Common myeloid progenitor, CD34-positive (primary cell): ENCODE measurements around the gene ADK.

Source experiments
- CTCF ChIA-PET: fragments of 350-600 bp; sonication (Branson Sonifier 250); formaldehyde crosslinking; loops from one replicate; lab custom pipeline; 2021; ENCODE audit warnings: antibody characterized with exemption; lab: Charles Lee
- POLR2A ChIA-PET: fragments of 350-600 bp; sonication (Branson Sonifier 250); formaldehyde crosslinking; loops from one replicate; lab custom pipeline; 2021; ENCODE audit warnings: antibody characterized with exemption; lab: Charles Lee
- DNase-seq, 3 donors: peaks; one replicate each; pipeline versions ENCODE4 v3.0.0 to v3.0.0-alpha.2; 2013
- H3K27ac ChIP-seq, 2 experiments: 1 replicate in 1 of 2; 2 replicates in 1 of 2; pipeline ENCODE4 v1.7.0; 2013; ENCODE audit warnings: inconsistent platforms in 2 of 2, low read length in 2 of 2, mild to moderate bottlenecking in 2 of 2, low read depth in 1 of 2, moderate library complexity in 1 of 2; ENCODE audit not compliant: severe bottlenecking in 2 of 2, insufficient read depth in 1 of 2, poor library complexity in 1 of 2
- H3K27me3 ChIP-seq, 5 experiments: replicated peaks in 2 of 5; 1 replicate in 3 of 5; 2 replicates in 2 of 5; pipeline versions ENCODE4 v1.6.1 to v1.7.0; 2013; ENCODE audit warnings: low read length in 4 of 5, mild to moderate bottlenecking in 2 of 5, moderate library complexity in 2 of 5, inconsistent platforms in 1 of 5; ENCODE audit not compliant: insufficient read depth in 5 of 5, control insufficient read depth in 4 of 5
- H3K36me3 ChIP-seq, 4 experiments: 1 replicate in 2 of 4; 2 replicates in 2 of 4; pipeline versions ENCODE4 v1.6.1 to v1.7.0; 2013; ENCODE audit warnings: low read length in 3 of 4, control low read depth in 1 of 4, mild to moderate bottlenecking in 1 of 4; ENCODE audit not compliant: control insufficient read depth in 4 of 4, insufficient read depth in 4 of 4
- H3K4me1 ChIP-seq, 4 experiments: 1 replicate in 3 of 4; 2 replicates in 1 of 4; pipeline versions ENCODE4 v1.6.1 to v1.7.1; 2013; ENCODE audit warnings: low read length in 3 of 4, mild to moderate bottlenecking in 3 of 4, control low read depth in 1 of 4, inconsistent platforms in 1 of 4, moderate library complexity in 1 of 4; ENCODE audit not compliant: control insufficient read depth in 4 of 4, insufficient read depth in 4 of 4; ENCODE audit errors: control extremely low read depth in 1 of 4
- H3K4me3 ChIP-seq, 7 experiments: 1 replicate in 4 of 7; 2 replicates in 3 of 7; pipeline versions ENCODE4 v1.5.1 to v1.7.0; 2013; ENCODE audit warnings: mild to moderate bottlenecking in 7 of 7, low read length in 6 of 7, moderate library complexity in 6 of 7, inconsistent platforms in 2 of 7, low read depth in 2 of 7, control low read depth in 1 of 7; ENCODE audit not compliant: insufficient read depth in 4 of 7, control insufficient read depth in 1 of 7; ENCODE audit errors: extremely low read depth in 1 of 7
- H3K9me3 ChIP-seq, 5 experiments: 1 replicate in 4 of 5; 2 replicates in 1 of 5; pipeline versions ENCODE4 v1.6.1 to v1.7.1; 2013; ENCODE audit warnings: low read length in 4 of 5, mild to moderate bottlenecking in 2 of 5, inconsistent platforms in 1 of 5, low read depth in 1 of 5, moderate library complexity in 1 of 5; ENCODE audit not compliant: control insufficient read depth in 4 of 5, insufficient read depth in 2 of 5; ENCODE audit errors: control extremely low read depth in 1 of 5
- WGBS: methylation state at CpG from one replicate; pipeline ENCODE4 v1.1.5; 2013; ENCODE audit not compliant: insufficient coverage; 5-methylcytosine and 5-hydroxymethylcytosine counted together

ADK gene

GRCh38 chr10:74510594-74510993, 359.6 kb downstream of the ADK start:
- Histone ChIP-seq H3K4me1 (no peaks in the 10 kb centered on the region), H3K27me3 (no peaks in the 10 kb centered on the region), H3K4me3 (no peak overlapping the region), H3K36me3 (peaks cover 3 to 22% (median 12%) of the 10 kb centered on the region in 4 experiments), H3K27ac (no peak overlapping the region), H3K9me3 (peaks cover 6 to 43% (median 14%) of the 10 kb centered on the region in 5 experiments)
- 92% methylated on average over 3 of the region's 3 CpGs for WGBS
- POLR2A ChIA-PET = no interaction called here
- DNase-seq = no peak
- CTCF ChIA-PET = no interaction called here

- no peaks in the 10 kb centered on the region for H3K4me1 ChIP-seq
- ChIA-PET POLR2A (no interaction called here), CTCF (no interaction called here)
- H3K27ac ChIP-seq = no peak overlapping the region
- peaks cover 3 to 22% (median 11%) of the 10 kb centered on the region in 4 experiments for H3K36me3 ChIP-seq
- H3K4me3 ChIP-seq = no peak overlapping the region
- DNase-seq = no peak
- H3K27me3 ChIP-seq = no peaks in the 10 kb centered on the region
- peaks cover 9 to 45% (median 13%) of the 10 kb centered on the region in 5 experiments for H3K9me3 ChIP-seq
Observed at GRCh38 chr10:74511051-74511450, 360.0 kb downstream of the ADK start.

- Histone ChIP-seq H3K36me3 (peaks cover 0 to 20% (median 6%) of the 10 kb centered on the region in 4 experiments), H3K4me1 (no peaks in the 10 kb centered on the region), H3K4me3 (no peak overlapping the region), H3K9me3 (peaks cover 9 to 49% (median 14%) of the 10 kb centered on the region in 5 experiments), H3K27me3 (no peaks in the 10 kb centered on the region), H3K27ac (no peak overlapping the region)
- no CpG with 5 or more reads among the region's 1 CpG for WGBS
- CTCF ChIA-PET = no interaction called here
- POLR2A ChIA-PET = no interaction called here
- DNase-seq = peak in 1 of 3 donors; percentile 8
Observed at GRCh38 chr10:74514322-74514721, 363.3 kb downstream of the ADK start.

GRCh38 chr10:74518061-74518460, 367.0 kb downstream of the ADK start:
- ChIA-PET POLR2A (interaction anchor here (0.6 kb wide), 1 partner anchor 250 kb away, joined by 3 read pairs; no protein-coding TSS in a partner anchor), CTCF (interaction anchor here (1.0 kb wide), 1 partner anchor 180 kb away, joined by 3 read pairs; no protein-coding TSS in a partner anchor)
- H3K27me3 ChIP-seq = no peaks in the 10 kb centered on the region
- H3K36me3 ChIP-seq = peaks cover 0 to 12% (median 6%) of the 10 kb centered on the region in 4 experiments
- DNase-seq = no peak
- H3K27ac ChIP-seq = no peak overlapping the region
- peaks cover 4 to 28% (median 14%) of the 10 kb centered on the region in 5 experiments for H3K9me3 ChIP-seq
- H3K4me3 ChIP-seq = no peak overlapping the region
- WGBS = 100% methylated on average over 1 of the region's 1 CpG
- H3K4me1 ChIP-seq = no peaks in the 10 kb centered on the region

GRCh38 chr10:74521526-74521925, 370.5 kb downstream of the ADK start:
- Histone ChIP-seq H3K4me1 (no peaks in the 10 kb centered on the region), H3K4me3 (no peak overlapping the region), H3K9me3 (no peaks in the 10 kb centered on the region), H3K27ac (no peak overlapping the region), H3K36me3 (peaks cover 0 to 3% (median 1%) of the 10 kb centered on the region in 4 experiments), H3K27me3 (no peaks in the 10 kb centered on the region)
- WGBS = no CpG with 5 or more reads among the region's 1 CpG
- CTCF ChIA-PET = interaction anchor here (0.6 kb wide), 1 partner anchor 25 kb away, joined by 3 read pairs; no protein-coding TSS in a partner anchor
- POLR2A ChIA-PET = no interaction called here
- DNase-seq = no peak

- Histone ChIP-seq H3K9me3 (no peaks in the 10 kb centered on the region), H3K4me3 (no peak overlapping the region), H3K27ac (no peak overlapping the region), H3K36me3 (peaks cover 0 to 6% (median 3%) of the 10 kb centered on the region in 4 experiments), H3K27me3 (no peaks in the 10 kb centered on the region), H3K4me1 (no peaks in the 10 kb centered on the region)
- no peak for DNase-seq
- ChIA-PET POLR2A (no interaction called here), CTCF (no interaction called here)
- WGBS = 88% methylated on average over 2 of the region's 2 CpGs
Observed at GRCh38 chr10:74523199-74523598, 372.2 kb downstream of the ADK start.

- Histone ChIP-seq H3K4me3 (no peak overlapping the region), H3K27ac (no peak overlapping the region), H3K36me3 (peaks cover 2 to 6% (median 3%) of the 10 kb centered on the region in 4 experiments), H3K27me3 (no peaks in the 10 kb centered on the region), H3K9me3 (no peaks in the 10 kb centered on the region), H3K4me1 (peaks cover 0 to 3% (median 0%) of the 10 kb centered on the region in 4 experiments)
- ChIA-PET POLR2A (no interaction called here), CTCF (no interaction called here)
- 100% methylated on average over 1 of the region's 3 CpGs for WGBS
- no peak for DNase-seq
Observed at GRCh38 chr10:74525885-74526284, 374.9 kb downstream of the ADK start.
